GM18526 (cell line): ENCODE measurements around the gene VCX3A.
"Not testable (repeated sequence)": the region's sequence is repeated elsewhere in the genome, so short reads cannot be mapped to it uniquely, and the experiment has no call there.

ENCODE experiments used
- POLR2A ChIP-seq: IDR thresholded peaks from 3 replicates; pipeline ENCODE4 v1.6.1; 2011; ENCODE audit not compliant: insufficient read length; ENCODE audit errors: extremely low read depth

The VCX3A gene

GRCh38 chrX:6535018-6535417 is at the start of gene VCX3A:
TSS of gene VCX3A (minus strand) at chrX:6535118. CDS start at chrX:6534497, 621 bp downstream.
- not testable (repeated sequence) for TF ChIP-seq POLR2A

GRCh38 chrX:6574762-6575161 is 39.8 kb upstream of the VCX3A start:
- no peak for TF ChIP-seq POLR2A

GRCh38 chrX:6568031-6568430 is 33.1 kb upstream of the VCX3A start:
- TF ChIP-seq POLR2A, result no peak

- TF ChIP-seq POLR2A, result no peak
Observed at GRCh38 chrX:6558979-6559378, 24.1 kb upstream of the VCX3A start.

- TF ChIP-seq POLR2A, result no peak
Observed at GRCh38 chrX:6557690-6558089, 22.8 kb upstream of the VCX3A start.

- no peak for TF ChIP-seq POLR2A
Observed at GRCh38 chrX:6550999-6551398, 16.1 kb upstream of the VCX3A start.

- no peak for TF ChIP-seq POLR2A
Observed at GRCh38 chrX:6545712-6546111, 10.8 kb upstream of the VCX3A start.

GRCh38 chrX:6526564-6527136 is 8.3 kb downstream of the VCX3A start:
- no peak for TF ChIP-seq POLR2A

GRCh38 chrX:6517376-6517775 is 17.5 kb downstream of the VCX3A start:
- no peak for TF ChIP-seq POLR2A

- TF ChIP-seq POLR2A, result no peak
Observed at GRCh38 chrX:6506444-6506843, 28.5 kb downstream of the VCX3A start.

- TF ChIP-seq POLR2A, result no peak
Observed at GRCh38 chrX:6505960-6506359, 29.0 kb downstream of the VCX3A start.

- no peak for TF ChIP-seq POLR2A
Observed at GRCh38 chrX:6500719-6501118, 34.2 kb downstream of the VCX3A start.

- no peak for TF ChIP-seq POLR2A
Observed at GRCh38 chrX:6498324-6498723, 36.6 kb downstream of the VCX3A start.
